GM19328 (cell line): ENCODE results near the gene CSNK1E.

ENCODE experiments used
- ATAC-seq: cut with Tn5 transposase; IDR thresholded peaks from one replicate; pipeline ENCODE4 v1.9.1; 2021; ENCODE audit warnings: mild to moderate bottlenecking, moderate library complexity; ENCODE audit not compliant: unreplicated experiment

The CSNK1E gene

GRCh38 chr22:38335077-38335476 lies 17.8 kb upstream of the CSNK1E start:
- ATAC-seq: no peak

- ATAC-seq: no peak
These were observed 10.6 kb upstream of the CSNK1E start for GRCh38 chr22:38327805-38328204.

GRCh38 chr22:38327396-38327795 lies 10.2 kb upstream of the CSNK1E start:
- ATAC-seq: no peak

- ATAC-seq: no peak
These were observed 8.4 kb upstream of the CSNK1E start for GRCh38 chr22:38325587-38325986.

- no peak for ATAC-seq
These were observed 3.6 kb upstream of the CSNK1E start for GRCh38 chr22:38320605-38321402.

- ATAC-seq: no peak
These were observed 1.9 kb upstream of the CSNK1E start for GRCh38 chr22:38318792-38319773.

- no peak for ATAC-seq
These were observed 922 bp upstream of the CSNK1E start for GRCh38 chr22:38317995-38318715.

- ATAC-seq: peak; percentile 44
These were observed 690 bp downstream of the CSNK1E start for GRCh38 chr22:38316364-38317121.

GRCh38 chr22:38315823-38316363 lies 1.3 kb downstream of the CSNK1E start:
- no peak for ATAC-seq

GRCh38 chr22:38314933-38315822 lies 2.1 kb downstream of the CSNK1E start:
- ATAC-seq: no peak

GRCh38 chr22:38314051-38314932 lies 2.9 kb downstream of the CSNK1E start:
- no peak for ATAC-seq

GRCh38 chr22:38313384-38313955 lies 3.8 kb downstream of the CSNK1E start:
- ATAC-seq: no peak

GRCh38 chr22:38312261-38312800 lies 4.9 kb downstream of the CSNK1E start:
- no peak for ATAC-seq

- no peak for ATAC-seq
These were observed 6.0 kb downstream of the CSNK1E start for GRCh38 chr22:38311323-38311620.

- ATAC-seq: no peak
These were observed 6.5 kb downstream of the CSNK1E start for GRCh38 chr22:38310518-38311322.

- no peak for ATAC-seq
These were observed 7.4 kb downstream of the CSNK1E start for GRCh38 chr22:38309614-38310517.
